Panc1 (cell line): ENCODE measurements around the gene CFAP68.

ENCODE experiments used
- POLR2AphosphoS5 ChIP-seq: IDR thresholded peaks from 2 replicates; pipeline ENCODE4 v1.6.1; 2012; ENCODE audit warnings: mild to moderate bottlenecking, low read depth, low read length, moderate library complexity
- TCF7L2 ChIP-seq: IDR thresholded peaks from 2 replicates; pipeline ENCODE4 v1.6.1; 2011; ENCODE audit warnings: mild to moderate bottlenecking, low read depth, low read length, inconsistent platforms
- TF ChIP-seq, protein P1 (sequence below): fragments of 450-650 bp; IDR thresholded peaks from 2 replicates; pipeline ENCODE4 v1.5.1; 2017; ENCODE audit warnings: mild to moderate bottlenecking
- TF ChIP-seq, protein P2 (sequence below), 2 experiments: IDR thresholded peaks; 2 replicates each; pipeline ENCODE4 v1.6.1; 2011 to 2012; ENCODE audit warnings: low read depth in 2 of 2, control low read depth in 1 of 2, low read length in 1 of 2, mild to moderate bottlenecking in 1 of 2, moderate library complexity in 1 of 2; ENCODE audit not compliant: insufficient read depth in 1 of 2

DNA sequence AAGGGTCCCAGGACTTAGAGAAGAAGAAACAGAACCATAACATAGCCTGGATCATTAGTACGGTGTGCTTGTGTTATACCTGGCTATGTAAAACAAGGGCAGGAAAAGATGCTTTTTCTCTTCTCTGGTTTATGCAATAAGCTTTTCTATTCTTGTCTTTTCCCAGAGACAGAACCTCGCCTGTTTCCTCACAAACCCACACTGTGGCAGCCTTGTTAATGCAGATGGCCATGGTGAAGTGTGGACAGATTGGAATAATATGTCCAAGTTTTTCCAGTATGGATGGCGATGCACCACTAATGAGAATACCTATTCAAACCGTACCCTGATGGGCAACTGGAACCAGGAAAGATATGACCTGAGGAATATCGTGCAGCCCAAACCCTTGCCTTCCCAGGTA lies 2.9 kb downstream of the CFAP68 start:
- TF ChIP-seq, protein P1, sequence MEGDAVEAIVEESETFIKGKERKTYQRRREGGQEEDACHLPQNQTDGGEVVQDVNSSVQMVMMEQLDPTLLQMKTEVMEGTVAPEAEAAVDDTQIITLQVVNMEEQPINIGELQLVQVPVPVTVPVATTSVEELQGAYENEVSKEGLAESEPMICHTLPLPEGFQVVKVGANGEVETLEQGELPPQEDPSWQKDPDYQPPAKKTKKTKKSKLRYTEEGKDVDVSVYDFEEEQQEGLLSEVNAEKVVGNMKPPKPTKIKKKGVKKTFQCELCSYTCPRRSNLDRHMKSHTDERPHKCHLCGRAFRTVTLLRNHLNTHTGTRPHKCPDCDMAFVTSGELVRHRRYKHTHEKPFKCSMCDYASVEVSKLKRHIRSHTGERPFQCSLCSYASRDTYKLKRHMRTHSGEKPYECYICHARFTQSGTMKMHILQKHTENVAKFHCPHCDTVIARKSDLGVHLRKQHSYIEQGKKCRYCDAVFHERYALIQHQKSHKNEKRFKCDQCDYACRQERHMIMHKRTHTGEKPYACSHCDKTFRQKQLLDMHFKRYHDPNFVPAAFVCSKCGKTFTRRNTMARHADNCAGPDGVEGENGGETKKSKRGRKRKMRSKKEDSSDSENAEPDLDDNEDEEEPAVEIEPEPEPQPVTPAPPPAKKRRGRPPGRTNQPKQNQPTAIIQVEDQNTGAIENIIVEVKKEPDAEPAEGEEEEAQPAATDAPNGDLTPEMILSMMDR: no peak
- no peak for TF ChIP-seq POLR2AphosphoS5
- TF ChIP-seq, protein P2, sequence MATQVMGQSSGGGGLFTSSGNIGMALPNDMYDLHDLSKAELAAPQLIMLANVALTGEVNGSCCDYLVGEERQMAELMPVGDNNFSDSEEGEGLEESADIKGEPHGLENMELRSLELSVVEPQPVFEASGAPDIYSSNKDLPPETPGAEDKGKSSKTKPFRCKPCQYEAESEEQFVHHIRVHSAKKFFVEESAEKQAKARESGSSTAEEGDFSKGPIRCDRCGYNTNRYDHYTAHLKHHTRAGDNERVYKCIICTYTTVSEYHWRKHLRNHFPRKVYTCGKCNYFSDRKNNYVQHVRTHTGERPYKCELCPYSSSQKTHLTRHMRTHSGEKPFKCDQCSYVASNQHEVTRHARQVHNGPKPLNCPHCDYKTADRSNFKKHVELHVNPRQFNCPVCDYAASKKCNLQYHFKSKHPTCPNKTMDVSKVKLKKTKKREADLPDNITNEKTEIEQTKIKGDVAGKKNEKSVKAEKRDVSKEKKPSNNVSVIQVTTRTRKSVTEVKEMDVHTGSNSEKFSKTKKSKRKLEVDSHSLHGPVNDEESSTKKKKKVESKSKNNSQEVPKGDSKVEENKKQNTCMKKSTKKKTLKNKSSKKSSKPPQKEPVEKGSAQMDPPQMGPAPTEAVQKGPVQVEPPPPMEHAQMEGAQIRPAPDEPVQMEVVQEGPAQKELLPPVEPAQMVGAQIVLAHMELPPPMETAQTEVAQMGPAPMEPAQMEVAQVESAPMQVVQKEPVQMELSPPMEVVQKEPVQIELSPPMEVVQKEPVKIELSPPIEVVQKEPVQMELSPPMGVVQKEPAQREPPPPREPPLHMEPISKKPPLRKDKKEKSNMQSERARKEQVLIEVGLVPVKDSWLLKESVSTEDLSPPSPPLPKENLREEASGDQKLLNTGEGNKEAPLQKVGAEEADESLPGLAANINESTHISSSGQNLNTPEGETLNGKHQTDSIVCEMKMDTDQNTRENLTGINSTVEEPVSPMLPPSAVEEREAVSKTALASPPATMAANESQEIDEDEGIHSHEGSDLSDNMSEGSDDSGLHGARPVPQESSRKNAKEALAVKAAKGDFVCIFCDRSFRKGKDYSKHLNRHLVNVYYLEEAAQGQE (IDR thresholded peaks at IDR 0.05; ENCODE audit: insufficient read depth in 1 of 2, low read depth in 2 of 2, low read length in 1 of 2): no peak
- TF ChIP-seq TCF7L2: no peak
